ENCODE results near the gene SLC9A1. TPM values are rescaled to one million over a fixed set of nuclear protein-coding genes. Genes with fewer than 3 reads are reported as not detected.

SLC9A1 gene
- total and polyA plus RNA-seq, 2 of the 8 experiments (the other 6 are each of a cell fraction or from before 2014, with no cell fraction given): 11.3 to 25.1 TPM

- Histone ChIP-seq H2BK20ac (ENCODE audit: low read length) (no peak overlapping the region), H4K8ac (ENCODE audit: extremely low read depth, insufficient read depth, low read length) (peak overlapping the region; percentile 82; the same call in 1 of the 2 replicates), H3K23ac (ENCODE audit: insufficient read length) (no peak overlapping the region), H3K4me3 (ENCODE audit: extremely low read depth in 1 of 4, insufficient read depth in 2 of 4, low read depth in 3 of 4, low read length in 4 of 4) (no peak overlapping the region), H2BK120ac (replicated peaks; ENCODE audit: low read depth, low read length) (no peak overlapping the region), H2AK5ac (ENCODE audit: low read depth, low read length) (no peak overlapping the region), H3K9ac (replicated peaks in 1 of 4; ENCODE audit: extremely low read depth in 1 of 4, low read depth in 3 of 4, low read length in 3 of 4) (no peak overlapping the region), H3K9me3 (ENCODE audit: insufficient read depth in 2 of 2, low read depth in 1 of 2, low read length in 1 of 2) (no peaks in the 10 kb centered on the region), H4K5ac (ENCODE audit: insufficient read length, low read depth, low read length) (no peak overlapping the region), H4K20me1 (replicated peaks in 1 of 2; ENCODE audit: control insufficient read depth in 1 of 2, insufficient read depth in 2 of 2, low read length in 2 of 2) (peaks cover 0 to 2% of the 10 kb centered on the region in 2 experiments), H3K4me2 (ENCODE audit: insufficient read depth in 1 of 2, low read depth in 2 of 2, low read length in 2 of 2) (peak overlapping the region in 1 of 2 experiments; percentile 17; a peak in 1 of 4 replicates), H2BK5ac (ENCODE audit: low read depth, low read length) (no peak overlapping the region), H3K18ac (ENCODE audit: extremely low read depth, low read length) (no peak overlapping the region), H4K91ac (replicated peaks; ENCODE audit: insufficient read length, low read length) (no peak overlapping the region), H3K4ac (replicated peaks; ENCODE audit: insufficient read length, low read depth, low read length) (no peak overlapping the region), H3K79me1 (ENCODE audit: low read depth, low read length) (no peaks in the 10 kb centered on the region; the same call in 1 of the 2 replicates), H3K36me3 (ENCODE audit: control insufficient read depth in 2 of 4, insufficient read depth in 4 of 4, low read length in 3 of 4) (peaks cover 0 to 5% (median 0%) of the 10 kb centered on the region in 4 experiments; a peak in 3 of 8 replicates), H3K79me2 (ENCODE audit: control insufficient read depth in 1 of 2, insufficient read depth in 2 of 2, low read length in 2 of 2) (no peaks in the 10 kb centered on the region), H3K56ac (replicated peaks; ENCODE audit: insufficient read length, low read depth, low read length) (no peak overlapping the region), H3K4me1 (replicated peaks in 1 of 4; ENCODE audit: control insufficient read depth in 3 of 4, insufficient read depth in 4 of 4, low read length in 3 of 4) (peaks cover 0 to 21% (median 14%) of the 10 kb centered on the region in 4 experiments; a peak in 6 of 7 replicates), H3K14ac (ENCODE audit: insufficient read length) (no peak overlapping the region), H3K23me2 (ENCODE audit: low read depth, low read length) (peaks cover 6% of the 10 kb centered on the region; the same call in 1 of the 2 replicates), H3K27me3 (replicated peaks in 1 of 4; ENCODE audit: control insufficient read depth in 3 of 4, extremely low read depth in 1 of 4, insufficient read depth in 3 of 4, low read length in 3 of 4) (no peaks in the 10 kb centered on the region), H2AFZ (ENCODE audit: low read length) (no peak overlapping the region), H2BK15ac (ENCODE audit: low read length) (no peak overlapping the region), H2BK12ac (ENCODE audit: low read depth, low read length) (no peak overlapping the region), H3K27ac (ENCODE audit: low read depth, low read length) (no peak overlapping the region)
- ChIA-PET CTCF (ENCODE audit: partially characterized antibody) (interaction anchor here (0.8 to 19.3 kb wide), 47 partner anchors 9 to 1154 kb away, joined by 3 to 790 read pairs (median 5); partner anchors contain the start of gene KDF1), POLR2A (ENCODE audit: partially characterized antibody) (interaction anchor here (0.6 to 5.0 kb wide), 7 partner anchors 19 to 181 kb away, joined by 3 to 33 read pairs (median 4); partner anchors contain the start of gene TENT5B)
- FAIRE-seq (no peak), DNase-seq (ENCODE audit: low read depth in 1 of 2, low spot score in 2 of 2) (peak; percentile 49 to 100)
- WGBS, 2 experiments (ENCODE audit: extremely low coverage in 1 of 2, insufficient coverage in 1 of 2, insufficient read length in 1 of 2, insufficient replicate concordance in 2 of 2, low coverage in 1 of 2, low lambda C conversion rate in 2 of 2, missing lambda C conversion rate in 1 of 2): 53% methylated on average over 14 of the region's 15 CpGs; no CpG with 5 or more reads in 1 of the 2 experiments
- TF ChIP-seq TBP (IDR thresholded peaks at IDR 0.05; ENCODE audit: low read depth, low read length) (no peak), SAP30 (IDR thresholded peaks at IDR 0.05; ENCODE audit: insufficient read depth, insufficient replicate concordance, low read length) (no peak), SIN3A (conservative IDR thresholded peaks at IDR 0.05 in 1 of 2, IDR thresholded peaks at IDR 0.05 in 1 of 2; ENCODE audit: low read depth in 1 of 2, low read length in 2 of 2) (no peak), NRF1 (IDR thresholded peaks at IDR 0.05; ENCODE audit: low read depth, low read length) (no peak), JUND (IDR thresholded peaks at IDR 0.05; ENCODE audit: low read length) (0 out of 2 replicates have a peak, but pooled peaks have one; percentile 33), RAD21 (IDR thresholded peaks at IDR 0.05 in 1 of 2, conservative IDR thresholded peaks at IDR 0.05 in 1 of 2; ENCODE audit: low read depth in 2 of 2, low read length in 2 of 2) (peak; percentile 98 to 99), RBBP5 (IDR thresholded peaks at IDR 0.05; ENCODE audit: borderline replicate concordance, low read depth, low read length) (no peak), RFX5 (IDR thresholded peaks at IDR 0.05; ENCODE audit: borderline replicate concordance, low read depth, low read length) (no peak), SP4 (IDR thresholded peaks at IDR 0.05; ENCODE audit: low read length) (no peak), ZNF274 (IDR thresholded peaks at IDR 0.05; ENCODE audit: borderline replicate concordance, extremely low read depth, low read length) (no peak), CHD1 (IDR thresholded peaks at IDR 0.05; ENCODE audit: low read depth, low read length) (no peak)
These were observed 52.0 kb downstream of the SLC9A1 start for GRCh38 chr1:27102707-27103468.

Measured in H1 (cell line).